ENCODE measurements around the gene ZHX3. TPM values are rescaled to one million over a fixed set of nuclear protein-coding genes. Genes with fewer than 3 reads are reported as not detected.

Gene ZHX3
- total and polyA plus RNA-seq, 9 of the 15 experiments (the other 6 are each of a cell fraction or from before 2014, with no cell fraction given): 0.80 to 14.6 (median 4.9) TPM

GRCh38 chr20:41137614-41138474 is 179.7 kb downstream of the ZHX3 start:
- no peaks in the 10 kb centered on the region for H3K9me1 ChIP-seq (ENCODE audit: control insufficient read depth, insufficient read depth, low read length)
- FAIRE-seq: no peak
- ChIA-PET POLR2A (interaction anchor here (0.5 to 1.8 kb wide), 5 partner anchors 11 to 698 kb away, joined by 3 to 12 read pairs (median 5); no protein-coding TSS in a partner anchor), CTCF (ENCODE audit: low intra/inter-chr PET ratio) (no interaction called here)
- no TSS peak for BruUV-seq (replicated peaks)
- H4K20me1 ChIP-seq (replicated peaks; ENCODE audit: control insufficient read depth, insufficient read depth, low read length): peaks cover 13% of the 10 kb centered on the region
- ATAC-seq: peak; percentile 39
- peak overlapping the region; percentile 74 for H3K4me3 ChIP-seq
- peak overlapping the region; percentile 65 to 94 for H3K9ac ChIP-seq (ENCODE audit: insufficient read depth in 1 of 2, low read depth in 2 of 2, low read length in 2 of 2)
- peak overlapping the region; percentile 86; the same call in 2 of the 3 replicates for H3K27ac ChIP-seq (ENCODE audit: extremely low read depth, low read depth, low read length)
- intact Hi-C loops (cut with micrococcal nuclease): no loop called here
- in situ Hi-C loops (cut with MboI): no loop called here
- H2AFZ ChIP-seq (ENCODE audit: low read depth, low read length): peak overlapping the region; percentile 85
- H3K4me2 ChIP-seq (ENCODE audit: insufficient read depth, low read length): peak overlapping the region; percentile 81
- DNase-seq (ENCODE audit: extremely low read depth in 1 of 4, low spot score in 3 of 4): peak; percentile 74 to 85 (median 82)
- H3K27me3 ChIP-seq (ENCODE audit: control insufficient read depth in 2 of 2, insufficient read depth in 2 of 2, low read length in 2 of 2): no peaks in the 10 kb centered on the region
- WGBS (ENCODE audit: insufficient coverage, low coverage, missing lambda C conversion rate): under 1% methylated on average over 45 of the region's 66 CpGs
- no peaks in the 10 kb centered on the region for H3K9me3 ChIP-seq (replicated peaks; ENCODE audit: control insufficient read depth, insufficient read depth, low read depth, low read length)
- H3K79me2 ChIP-seq (ENCODE audit: control insufficient read depth, insufficient read depth, low read length): peaks cover 53% of the 10 kb centered on the region
- H3K4me1 ChIP-seq (replicated peaks in 1 of 2; ENCODE audit: control insufficient read depth in 2 of 2, insufficient read depth in 2 of 2, low read length in 2 of 2): peaks cover 36 to 52% of the 10 kb centered on the region in 2 experiments; a peak in 4 of 5 replicates
- H3K36me3 ChIP-seq (ENCODE audit: control insufficient read depth, insufficient read depth, low read length): peaks cover 7% of the 10 kb centered on the region; the same call in 2 of the 3 replicates
- peak; percentile 43; the same call in 1 of the 2 replicates for TF ChIP-seq MAX (CRISPR knock-in tag; IDR thresholded peaks at IDR 0.05)
- no peak for TF ChIP-seq ATF4 (CRISPR knock-in tag; IDR thresholded peaks at IDR 0.05)
- TF ChIP-seq ZFX (CRISPR knock-in tag; IDR thresholded peaks at IDR 0.05): peak; percentile 75
- TF ChIP-seq PRDM10 (IDR thresholded peaks at IDR 0.05; ENCODE audit: partially characterized antibody): peak; percentile 6
- TF ChIP-seq USF2 (CRISPR knock-in tag; IDR thresholded peaks at IDR 0.05): peak; percentile 84
- TF ChIP-seq CBX3 (IDR thresholded peaks at IDR 0.05; ENCODE audit: borderline replicate concordance in 1 of 2, low read length in 2 of 2): no peak
- TF ChIP-seq PKNOX1 (IDR thresholded peaks at IDR 0.05): 0 out of 2 replicates have a peak, but pooled peaks have one; percentile 11
- no peak for TF ChIP-seq MAFK (IDR thresholded peaks at IDR 0.05; ENCODE audit: low read length)
- no peak for TF ChIP-seq FOXK2 (conservative IDR thresholded peaks at IDR 0.05 in 1 of 2, IDR thresholded peaks at IDR 0.05 in 1 of 2; ENCODE audit: low read depth in 2 of 2)
- TF ChIP-seq ZNF561 (CRISPR knock-in tag; conservative IDR thresholded peaks at IDR 0.05): no peak
